Neural progenitor cell (in vitro differentiated cells): ENCODE data around the gene CRACR2A.

ENCODE experiments used
- CTCF ChIP-seq: fragments of 200-600 bp; sonication (generic); IDR thresholded peaks from 2 replicates; pipeline ENCODE4 v1.5.1; 2017; ENCODE audit warnings: antibody characterized with exemption, mild to moderate bottlenecking
- EZH2phosphoT487 ChIP-seq: fragments of 200-600 bp; sonication (generic); IDR thresholded peaks from 2 replicates; pipeline ENCODE4 v1.6.1; 2017; ENCODE audit warnings: antibody characterized with exemption

- TF ChIP-seq CTCF, result no peak
- no peak for TF ChIP-seq EZH2phosphoT487
These were observed 122.8 kb downstream of the CRACR2A start for GRCh38 chr12:3630111-3630510.
